Stimulated activated CD4-positive, alpha-beta T cell treated with anti-CD3 and anti-CD28 coated beads, TNF-alpha, amount 100 ng/mL, for 1 hour (primary cell): ENCODE results near the gene ZBED1.
"Not testable (repeated sequence)": the region's sequence is repeated elsewhere in the genome, so short reads cannot be mapped to it uniquely, and the experiment has no call there.

Experiments
- DNase-seq, 3 donors: peaks; one replicate each; pipeline ENCODE4 v3.0.0-alpha.2; 2020; ENCODE audit warnings: low read depth in 3 of 3, low spot score in 1 of 3

ZBED1 gene

DNA sequence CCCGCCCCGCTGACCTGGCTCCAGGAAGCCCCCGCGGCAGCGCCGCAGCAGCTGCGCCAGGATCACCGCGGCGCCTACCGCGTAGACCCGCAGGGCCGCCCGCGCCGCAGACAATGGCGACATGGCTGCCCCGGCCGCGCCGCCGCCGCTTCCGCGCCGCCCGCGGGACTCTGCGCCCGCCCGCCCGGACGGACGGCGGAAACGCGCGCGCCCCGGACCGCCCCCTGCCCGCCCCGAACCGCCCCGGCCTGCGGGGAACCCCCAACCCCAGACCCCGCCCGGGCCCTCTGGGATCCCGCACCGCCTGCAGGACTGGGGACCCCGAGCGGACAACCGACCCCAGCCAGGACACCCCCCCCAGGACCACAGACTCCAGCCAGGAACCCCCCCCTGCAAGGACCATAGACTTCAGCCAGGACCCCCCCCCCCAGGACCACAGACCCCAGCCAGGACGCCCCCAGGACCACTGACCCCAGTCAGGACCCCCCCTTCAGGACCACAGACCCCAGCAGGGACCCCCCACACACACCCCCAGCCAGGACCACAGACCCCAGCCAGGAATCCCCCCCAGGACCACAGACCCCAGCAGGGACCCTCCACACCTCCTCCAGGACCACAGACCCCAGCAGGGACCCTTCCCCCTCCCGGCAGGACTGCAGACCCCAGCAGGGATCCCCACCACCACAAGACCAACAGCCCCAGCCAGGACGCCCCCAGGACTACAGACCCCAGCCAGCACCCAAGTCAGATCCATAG is at the start of gene ZBED1, which contains the start of gene DHRSX:
Gene ZBED1, minus strand, starts transcription at position 174 of the 756 bp plus-strand sequence. CDS start 10,257 bp downstream, outside the sequence.
Gene DHRSX, minus strand, starts transcription at position 174 of the 756 bp plus-strand sequence. Its CDS starts 51 bp downstream, at position 123.
- peak in 1 of 3 donors; percentile 38 for DNase-seq

DNA sequence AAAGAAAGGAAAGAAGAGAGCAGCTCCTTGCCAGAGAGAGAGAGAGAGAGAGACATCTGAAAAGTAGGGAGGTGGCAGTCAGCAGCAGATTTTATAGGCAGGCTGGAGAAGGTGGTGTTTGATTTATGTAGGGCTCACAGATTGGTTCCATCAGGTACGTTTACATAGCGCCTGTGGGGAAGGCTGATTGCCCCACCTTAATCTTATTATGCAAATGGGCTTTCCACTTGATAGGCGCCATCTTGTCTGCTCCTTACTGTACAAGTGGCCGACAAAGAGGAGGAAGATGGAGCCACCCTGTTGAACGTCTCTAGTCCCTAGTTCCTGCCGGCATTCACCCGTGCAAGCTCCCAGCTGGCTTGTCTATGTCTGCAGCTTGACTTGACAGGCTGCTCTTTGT is 49.1 kb upstream of the ZBED1 start:
- DNase-seq, result no peak

DNA sequence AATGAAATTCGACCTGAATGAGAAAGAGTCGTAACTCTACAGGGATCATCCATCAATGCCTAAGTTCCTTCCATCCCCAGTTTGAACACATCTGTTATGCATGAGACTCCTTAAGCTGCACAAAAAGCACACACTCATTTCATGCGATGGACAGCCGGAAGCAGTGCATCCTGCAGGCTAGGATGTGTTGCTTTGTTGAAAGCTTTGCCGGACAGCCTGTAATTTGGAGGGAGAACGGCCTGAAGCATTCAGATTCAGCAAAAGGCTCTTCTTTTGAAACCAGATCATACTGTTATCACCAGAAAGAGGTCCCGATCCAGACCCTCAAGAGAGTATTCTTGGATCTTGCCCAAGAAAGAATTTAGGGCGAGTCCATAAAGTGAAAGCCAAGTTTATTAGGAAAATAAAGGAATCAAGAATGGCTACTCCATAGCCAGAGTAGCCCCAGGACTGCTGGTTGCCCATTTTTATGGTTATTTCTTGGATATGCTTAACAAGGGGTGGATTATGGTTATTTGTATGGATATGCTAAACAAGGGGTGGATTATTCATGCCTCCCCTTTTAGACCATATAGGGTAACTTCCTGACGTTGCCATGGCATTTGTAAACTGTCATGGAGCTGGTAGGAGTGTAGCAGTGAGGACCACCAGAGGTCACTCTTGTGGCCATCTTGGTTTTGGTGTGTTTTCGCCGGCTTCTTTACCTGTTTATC is 48.1 kb upstream of the ZBED1 start:
- DNase-seq, result no peak

DNA sequence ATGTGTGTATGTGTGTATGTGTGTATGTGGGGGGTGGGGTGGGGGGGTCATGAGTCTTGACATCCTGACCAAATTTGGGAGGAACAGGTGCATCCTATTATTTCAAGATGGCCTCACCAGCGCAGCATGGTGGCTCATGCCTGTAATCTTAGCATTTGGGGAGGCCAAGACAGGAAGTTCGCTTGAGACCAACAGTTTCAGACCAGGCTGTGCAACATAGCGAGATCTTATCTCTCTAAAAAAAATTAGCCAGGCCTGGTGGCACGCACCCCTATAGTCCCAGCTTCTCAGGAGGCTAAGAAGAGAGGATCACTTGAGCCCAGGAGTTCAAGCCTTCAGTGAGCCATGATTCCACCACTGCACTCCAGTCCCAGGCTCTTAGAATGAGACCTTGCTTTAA is 47.0 kb upstream of the ZBED1 start:
- DNase-seq, result no peak

DNA sequence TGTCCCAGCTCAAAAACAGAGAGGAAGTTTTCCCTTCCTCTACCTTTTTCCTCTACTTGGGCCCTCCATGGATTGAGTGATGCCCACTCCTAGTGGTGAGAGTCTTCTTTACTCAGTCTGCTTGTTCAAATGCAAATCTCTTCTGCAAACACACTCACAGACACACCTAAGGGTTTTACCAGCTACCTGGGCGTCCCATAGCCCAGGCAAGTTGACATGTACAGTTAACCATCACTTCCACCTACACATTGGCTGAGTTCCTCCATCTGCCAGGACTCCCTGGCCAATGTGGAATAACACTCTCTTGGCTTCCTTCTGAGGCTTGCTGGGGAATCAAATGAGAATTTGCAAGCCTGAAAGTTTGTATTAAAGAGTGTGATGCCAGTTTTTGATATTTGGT is 45.7 kb upstream of the ZBED1 start:
- no peak for DNase-seq

DNA sequence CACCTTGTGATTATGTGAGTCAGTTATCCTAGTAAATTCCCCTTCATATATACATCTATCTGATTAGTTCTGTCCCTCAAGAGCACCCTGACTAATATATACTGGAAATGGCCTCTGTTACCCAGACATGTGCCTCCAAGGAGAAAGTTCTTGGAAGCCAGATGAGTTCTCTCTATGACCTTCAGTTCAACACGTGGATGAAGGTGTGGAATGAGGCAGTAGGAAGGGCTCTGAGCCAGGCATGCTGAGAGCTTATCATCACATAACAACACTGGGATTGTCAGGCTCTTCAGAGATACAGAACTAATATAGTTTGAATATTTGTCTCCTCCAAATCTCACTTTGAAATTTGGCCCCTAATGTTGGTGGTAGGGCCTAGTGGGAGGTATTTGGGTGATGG is 44.4 kb upstream of the ZBED1 start:
- DNase-seq, result no peak

DNA sequence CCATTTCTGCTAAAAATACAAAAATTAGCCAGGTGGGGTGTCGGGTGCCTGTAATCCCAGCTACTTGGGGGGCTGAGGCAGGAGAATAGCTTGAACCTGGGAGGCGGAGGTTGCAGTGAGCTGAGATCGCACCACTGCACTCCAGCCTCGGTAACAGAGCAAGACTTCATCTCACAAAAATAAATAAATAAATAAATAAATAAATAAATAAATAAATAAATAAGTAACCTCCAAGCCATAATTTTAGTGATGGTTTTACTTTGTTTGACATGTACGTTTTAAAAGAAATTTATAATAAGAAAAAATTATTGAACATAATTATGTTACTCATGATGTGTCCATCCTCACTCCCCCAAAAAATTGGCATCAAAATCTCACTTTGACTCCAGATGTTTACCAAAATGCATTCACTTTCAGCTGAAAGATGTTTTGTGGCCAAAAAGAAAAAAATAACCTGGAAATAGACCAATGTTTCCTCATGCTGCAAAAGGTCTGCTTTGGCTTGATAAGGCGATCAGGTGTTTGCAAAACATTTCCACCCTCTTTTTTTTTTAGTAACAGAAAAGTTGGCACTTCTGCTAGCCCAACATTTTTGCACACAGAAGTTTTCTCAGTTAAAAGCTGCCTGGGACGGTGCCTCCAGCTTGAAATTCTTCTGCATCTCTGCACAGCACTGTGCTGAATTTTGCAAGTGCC is 42.2 kb upstream of the ZBED1 start:
- DNase-seq, result no peak

DNA sequence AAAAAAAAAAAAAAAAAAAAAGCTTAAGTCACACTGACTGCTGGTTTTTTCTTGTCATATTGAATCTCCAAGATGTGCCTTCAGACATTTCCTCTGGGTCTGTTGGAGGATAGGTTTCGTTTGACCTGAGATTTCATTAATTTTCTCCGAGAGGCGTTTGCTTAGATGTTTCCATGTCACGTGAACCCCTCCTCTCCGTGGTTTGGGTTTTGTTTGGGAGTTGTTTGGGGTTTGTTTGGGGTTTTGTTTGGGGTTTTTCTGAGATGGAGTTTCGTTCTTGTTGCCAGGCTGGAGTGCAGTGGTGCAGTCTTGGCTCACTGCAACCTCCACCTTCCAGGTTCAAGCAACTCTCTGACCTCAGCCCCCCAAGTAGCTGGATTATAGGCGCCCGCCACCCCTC is 40.8 kb upstream of the ZBED1 start:
- no peak for DNase-seq

DNA sequence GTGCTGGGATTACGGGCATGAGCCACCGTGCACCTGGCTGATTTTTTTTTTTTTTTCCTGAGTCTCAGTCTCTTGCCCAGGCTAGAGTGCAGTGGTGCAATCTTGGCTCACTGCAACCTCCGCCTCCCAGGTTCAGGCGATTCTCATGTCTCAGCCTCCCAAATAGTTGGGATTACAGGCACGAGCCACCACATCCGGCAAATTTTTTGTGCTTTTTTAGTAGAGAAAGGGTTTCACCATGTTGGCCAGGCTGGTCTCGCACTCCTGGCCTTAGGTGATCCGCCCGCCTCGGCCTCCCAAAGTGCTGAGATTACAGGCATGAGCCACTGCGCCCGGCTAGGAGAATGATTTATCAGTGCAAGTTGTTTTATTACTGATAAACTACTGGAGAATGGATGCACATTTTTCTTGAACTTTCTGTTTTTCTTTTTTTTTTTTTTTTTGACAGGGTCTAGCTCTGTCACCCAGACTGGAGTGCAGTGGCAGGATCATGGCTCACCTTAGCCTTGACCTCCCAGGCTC is 39.7 kb upstream of the ZBED1 start:
- DNase-seq, result no peak

DNA sequence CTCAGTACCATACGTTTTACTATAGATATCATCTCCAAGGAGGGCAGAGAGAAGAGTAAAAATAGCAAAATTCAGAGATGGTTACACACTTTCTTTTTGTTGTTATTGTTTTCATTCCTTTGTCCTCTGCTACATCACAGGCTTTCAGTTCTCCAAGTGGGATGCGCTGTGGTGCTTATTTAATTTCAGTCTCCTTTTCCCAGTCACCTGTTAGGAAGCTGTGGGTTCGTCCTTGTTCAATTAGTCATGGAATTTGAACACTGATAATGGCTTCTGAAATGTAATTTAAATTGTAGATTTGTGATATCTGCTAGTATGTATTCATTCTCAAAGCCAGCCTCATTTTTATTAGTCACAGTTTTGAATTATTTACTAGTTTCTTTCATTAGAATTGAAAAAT is 38.8 kb upstream of the ZBED1 start:
- DNase-seq, result no peak

DNA sequence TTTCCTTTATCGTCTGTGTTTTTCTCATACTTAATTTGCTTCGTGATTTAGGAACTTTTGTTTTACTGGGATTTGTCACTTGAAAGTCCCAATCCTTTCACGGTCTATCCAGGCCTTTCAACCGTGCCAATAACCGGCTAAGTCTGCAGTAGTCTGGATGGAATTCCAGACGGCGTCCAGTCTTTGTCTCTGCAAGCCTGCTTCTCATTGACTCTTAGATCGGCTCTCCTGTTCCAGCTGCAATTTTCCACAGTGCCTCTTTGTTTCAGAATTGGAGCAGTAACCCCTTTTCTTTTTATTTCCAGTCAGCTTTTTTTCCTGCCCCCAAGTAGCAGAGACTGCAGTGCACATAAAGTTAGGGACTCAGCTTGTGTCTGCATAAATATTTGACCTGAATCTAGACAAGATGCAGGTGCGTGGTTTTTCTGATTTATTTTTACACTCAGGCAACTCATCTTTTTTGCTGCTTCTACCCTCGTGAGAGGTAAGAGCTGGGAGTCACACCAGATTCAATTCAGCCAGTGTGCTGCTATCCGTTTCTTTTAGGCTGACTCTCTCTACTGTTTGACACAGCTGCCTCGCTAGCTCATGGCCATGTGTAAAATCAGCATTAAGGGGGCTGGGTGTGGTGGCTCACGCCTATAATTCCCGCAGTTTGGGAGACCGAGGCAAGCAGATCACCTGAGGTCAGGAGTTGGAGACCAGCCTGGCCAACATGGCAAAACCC is 37.4 kb upstream of the ZBED1 start:
- DNase-seq, result no peak

DNA sequence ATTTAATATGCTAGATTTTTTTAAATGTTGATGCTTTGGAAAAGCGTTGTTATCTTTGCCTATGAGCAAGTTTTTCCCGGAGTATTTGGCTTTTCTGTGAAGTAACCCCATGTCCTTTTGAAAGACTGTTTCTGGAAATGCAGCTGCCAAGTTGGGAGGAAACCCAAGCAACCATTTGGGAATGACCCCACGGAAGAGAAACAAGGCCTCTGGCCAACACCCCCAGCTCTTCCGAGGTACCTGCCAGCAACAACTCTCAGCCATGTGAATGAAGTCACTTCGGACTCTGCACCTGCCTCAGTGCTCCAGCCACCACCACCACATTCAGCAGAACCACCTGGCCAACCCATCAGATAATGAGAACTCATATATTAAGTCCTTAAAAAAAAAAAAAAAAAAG is 36.2 kb upstream of the ZBED1 start:
- DNase-seq, result no peak

DNA sequence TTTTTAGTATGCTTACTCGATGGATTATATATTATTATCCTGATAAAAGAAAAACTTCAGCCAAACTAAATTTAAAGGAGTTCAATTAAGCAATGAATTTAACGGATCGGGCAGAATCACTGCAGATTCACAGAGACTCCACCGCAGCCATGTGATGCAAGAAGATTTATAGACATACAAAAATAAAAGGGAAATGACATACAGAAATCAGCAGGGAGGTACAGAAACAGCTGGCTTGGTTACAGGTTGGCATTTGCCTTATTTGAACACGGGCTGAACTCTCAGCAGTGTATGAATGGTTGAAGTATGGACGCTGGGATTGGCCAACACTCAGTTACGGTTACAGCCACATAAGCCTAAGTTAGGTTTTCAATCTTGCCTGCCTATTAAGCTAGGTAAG is 35.4 kb upstream of the ZBED1 start:
- DNase-seq, result no peak

DNA sequence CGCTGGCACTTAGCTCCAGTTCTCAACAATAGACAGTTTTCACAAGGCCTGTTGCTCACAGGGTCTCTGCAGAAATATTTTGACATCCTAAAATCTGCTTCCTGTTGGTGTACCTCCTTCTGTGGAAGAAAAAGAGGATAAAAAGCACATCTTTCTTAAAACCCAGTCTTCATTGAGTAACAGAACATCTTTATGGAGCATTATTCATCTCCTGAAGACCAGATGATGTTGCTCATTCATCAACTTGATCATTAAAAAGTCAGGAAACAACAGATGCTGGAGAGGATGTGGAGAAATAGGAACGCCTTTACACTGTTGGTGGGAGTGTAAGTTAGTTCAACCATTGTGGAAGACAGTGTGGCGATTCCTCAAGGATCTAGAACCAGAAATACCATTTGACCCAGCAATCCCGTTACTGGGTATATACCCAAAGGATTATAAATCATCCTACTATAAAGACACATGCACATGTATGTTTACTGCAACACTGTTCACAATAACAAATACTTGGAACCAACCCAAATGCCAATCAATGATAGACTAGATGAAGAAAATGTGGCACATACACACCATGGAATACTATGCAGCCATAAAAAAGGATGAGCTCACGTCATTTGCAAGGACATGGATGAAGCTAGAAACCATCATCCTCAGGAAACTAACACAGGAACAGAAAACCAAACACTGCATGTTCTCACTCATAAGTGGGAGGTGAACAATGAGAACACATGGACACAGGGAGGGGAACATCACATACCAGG is 33.7 kb upstream of the ZBED1 start:
- not testable (repeated sequence) for DNase-seq

DNA sequence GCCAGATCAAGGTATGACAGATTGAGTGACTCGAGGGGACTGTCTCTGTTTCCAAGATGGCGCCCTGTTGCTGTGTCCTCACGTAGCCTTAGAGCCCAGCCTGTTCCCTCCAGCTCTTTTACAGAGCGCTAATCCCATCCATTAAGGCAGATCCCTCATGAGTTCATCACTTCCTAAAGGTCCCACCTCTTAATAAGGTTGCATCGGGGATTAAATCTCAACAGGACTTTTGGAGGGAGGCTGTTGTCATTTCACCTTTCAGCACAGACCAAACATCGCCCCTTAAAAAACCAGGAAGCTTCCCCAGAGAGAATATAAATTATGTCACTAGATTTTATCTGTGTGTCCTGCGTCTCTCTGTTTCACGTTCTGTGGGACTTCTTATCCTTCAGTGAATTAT is 32.6 kb upstream of the ZBED1 start:
- DNase-seq, result no peak

DNA sequence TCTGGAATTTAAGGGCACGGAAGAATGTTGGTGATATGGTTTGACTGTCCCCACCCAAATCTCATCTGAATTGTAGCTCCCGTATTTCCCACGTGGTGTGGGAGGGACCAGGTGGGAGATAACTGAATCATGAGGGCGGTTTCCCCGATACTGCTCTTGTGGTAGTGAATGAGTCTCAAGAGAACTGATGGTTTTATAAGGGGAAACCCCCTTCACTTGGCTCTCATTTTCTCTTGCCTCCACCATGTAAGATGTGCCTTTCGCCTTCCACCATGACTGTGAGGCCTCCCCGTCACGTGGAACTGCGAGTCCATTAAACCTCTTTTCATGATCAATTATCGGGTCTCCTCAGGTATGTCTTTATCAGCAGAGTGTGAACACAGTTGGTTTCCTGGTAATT is 25.6 kb upstream of the ZBED1 start:
- DNase-seq, result no peak

DNA sequence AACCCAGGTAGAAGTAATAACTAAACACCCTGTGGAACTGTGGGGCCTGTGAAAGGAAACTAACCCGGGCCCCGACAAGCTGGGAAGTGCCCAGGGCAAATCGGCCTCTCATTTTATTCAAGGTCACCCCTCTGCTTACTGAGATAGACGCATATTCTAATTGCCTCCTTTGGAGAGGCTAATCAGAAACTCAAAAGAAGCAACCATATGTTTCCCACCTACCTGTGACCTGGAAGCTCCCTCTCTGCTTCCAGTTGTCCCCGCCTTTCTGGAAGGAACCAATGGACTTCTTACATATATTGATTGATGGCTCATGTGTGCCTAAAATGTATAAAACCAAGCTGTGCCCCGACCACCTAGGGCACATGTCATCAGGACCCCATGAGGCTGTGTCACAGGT is 23.1 kb upstream of the ZBED1 start:
- DNase-seq, result no peak

DNA sequence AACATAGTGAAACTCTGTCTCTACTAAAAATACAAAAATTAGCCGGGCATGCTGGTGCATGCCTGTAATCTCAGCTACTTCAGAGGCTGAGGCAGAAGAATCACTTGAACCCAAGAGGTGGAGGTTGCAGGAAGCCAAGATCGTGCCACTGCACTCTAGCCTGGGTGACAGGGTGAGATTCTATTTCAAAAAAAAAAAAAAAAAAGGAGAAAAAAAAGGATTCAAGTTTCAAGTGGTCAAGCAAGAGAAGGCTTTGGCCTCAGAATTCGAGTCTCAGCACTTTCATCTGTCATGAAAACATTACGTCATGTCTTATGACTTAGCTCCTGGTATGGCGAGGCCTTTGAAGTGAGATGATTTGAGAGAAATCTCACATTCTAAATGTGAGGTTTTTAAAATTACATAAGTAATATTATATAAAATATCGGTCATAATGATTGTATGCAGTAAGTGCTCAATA is 21.2 kb upstream of the ZBED1 start:
- DNase-seq, result no peak

DNA sequence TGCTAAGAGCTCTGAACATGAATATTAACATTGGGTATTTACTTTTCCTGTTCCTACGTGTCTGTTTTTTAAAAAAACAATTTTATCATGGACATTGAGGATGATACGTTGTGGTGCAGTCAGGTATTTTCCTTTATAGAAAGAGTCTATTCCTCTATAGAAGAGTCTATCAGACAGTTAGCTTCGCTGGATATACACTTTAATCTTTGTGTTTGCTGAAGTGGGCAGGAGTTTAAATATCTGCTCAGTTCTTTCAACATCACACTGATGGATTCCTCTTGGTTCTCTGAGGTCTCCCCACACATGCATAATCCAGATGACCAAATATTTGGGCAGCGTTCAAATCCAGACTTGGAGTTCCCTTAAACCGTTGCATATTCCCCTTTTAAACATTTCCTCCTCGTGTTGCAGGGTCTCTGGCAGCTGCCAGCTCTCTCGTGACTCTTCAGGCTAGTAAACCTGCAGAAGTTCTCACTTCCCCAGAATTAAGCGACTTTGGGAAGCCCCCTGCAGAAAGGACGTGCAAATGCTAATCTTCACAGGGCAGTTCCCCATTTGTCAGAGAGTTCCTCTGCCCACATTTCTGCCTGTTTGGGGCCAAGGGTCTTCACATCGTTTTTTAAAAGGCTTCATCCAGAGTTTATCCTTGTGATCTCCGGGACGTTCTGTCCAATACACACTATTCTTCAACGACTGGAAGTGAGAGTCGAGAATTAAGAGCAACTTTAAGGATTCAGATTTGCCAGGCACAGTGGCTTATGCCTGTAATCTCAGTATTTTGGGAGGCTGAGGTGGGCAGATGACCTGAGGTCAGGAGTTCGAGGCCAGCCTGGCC is 20.5 kb upstream of the ZBED1 start:
- no peak for DNase-seq
